ENCODE measurements around the gene RFTN2. TPM values are rescaled to one million over a fixed set of nuclear protein-coding genes. Genes with fewer than 3 reads are reported as not detected.

Gene RFTN2
- total RNA-seq, 1 donor from 2014 or later: 9.9 TPM

DNA sequence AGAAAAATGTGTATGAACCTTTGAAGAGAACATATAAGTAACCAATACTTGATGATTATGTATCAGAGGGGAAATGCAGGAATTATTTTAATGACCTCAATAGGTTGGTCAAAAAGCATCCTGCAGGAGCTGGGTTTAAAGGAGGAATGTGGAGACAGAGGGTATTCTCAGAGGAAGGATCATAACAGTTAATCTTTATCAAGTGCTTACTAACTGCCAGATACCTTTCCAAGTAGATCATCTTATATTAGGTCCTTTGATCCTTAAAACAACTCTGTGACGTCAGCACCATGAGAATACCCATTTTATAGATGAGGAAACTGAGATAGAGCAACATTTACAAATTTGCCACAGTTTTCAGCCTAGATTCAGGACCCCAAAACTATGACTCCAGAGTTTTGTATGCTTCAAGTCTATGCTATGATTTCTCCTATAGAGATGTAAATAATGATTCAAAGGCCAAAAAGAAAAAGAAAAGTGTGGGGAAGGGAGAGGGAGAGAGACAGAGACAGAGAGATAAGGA lies 3.0 kb downstream of the RFTN2 start:
- no peak for DNase-seq (ENCODE audit: low spot score in 2 of 2, unreplicated experiment in 2 of 2)
- TF ChIP-seq, protein P1, sequence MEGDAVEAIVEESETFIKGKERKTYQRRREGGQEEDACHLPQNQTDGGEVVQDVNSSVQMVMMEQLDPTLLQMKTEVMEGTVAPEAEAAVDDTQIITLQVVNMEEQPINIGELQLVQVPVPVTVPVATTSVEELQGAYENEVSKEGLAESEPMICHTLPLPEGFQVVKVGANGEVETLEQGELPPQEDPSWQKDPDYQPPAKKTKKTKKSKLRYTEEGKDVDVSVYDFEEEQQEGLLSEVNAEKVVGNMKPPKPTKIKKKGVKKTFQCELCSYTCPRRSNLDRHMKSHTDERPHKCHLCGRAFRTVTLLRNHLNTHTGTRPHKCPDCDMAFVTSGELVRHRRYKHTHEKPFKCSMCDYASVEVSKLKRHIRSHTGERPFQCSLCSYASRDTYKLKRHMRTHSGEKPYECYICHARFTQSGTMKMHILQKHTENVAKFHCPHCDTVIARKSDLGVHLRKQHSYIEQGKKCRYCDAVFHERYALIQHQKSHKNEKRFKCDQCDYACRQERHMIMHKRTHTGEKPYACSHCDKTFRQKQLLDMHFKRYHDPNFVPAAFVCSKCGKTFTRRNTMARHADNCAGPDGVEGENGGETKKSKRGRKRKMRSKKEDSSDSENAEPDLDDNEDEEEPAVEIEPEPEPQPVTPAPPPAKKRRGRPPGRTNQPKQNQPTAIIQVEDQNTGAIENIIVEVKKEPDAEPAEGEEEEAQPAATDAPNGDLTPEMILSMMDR (IDR thresholded peaks at IDR 0.05; ENCODE audit: unreplicated experiment): no peak
- no peaks in the 10 kb centered on the region for H3K27me3 Mint-ChIP-seq (ENCODE audit: low read depth)
- H3K27ac Mint-ChIP-seq: no peak overlapping the region
- H3K4me1 Mint-ChIP-seq: peaks cover 6% of the 10 kb centered on the region
- peaks cover 1% of the 10 kb centered on the region for H3K36me3 Mint-ChIP-seq
- peaks cover 4% of the 10 kb centered on the region for H3K9me3 Mint-ChIP-seq
- H3K4me3 Mint-ChIP-seq: no peak overlapping the region

DNA sequence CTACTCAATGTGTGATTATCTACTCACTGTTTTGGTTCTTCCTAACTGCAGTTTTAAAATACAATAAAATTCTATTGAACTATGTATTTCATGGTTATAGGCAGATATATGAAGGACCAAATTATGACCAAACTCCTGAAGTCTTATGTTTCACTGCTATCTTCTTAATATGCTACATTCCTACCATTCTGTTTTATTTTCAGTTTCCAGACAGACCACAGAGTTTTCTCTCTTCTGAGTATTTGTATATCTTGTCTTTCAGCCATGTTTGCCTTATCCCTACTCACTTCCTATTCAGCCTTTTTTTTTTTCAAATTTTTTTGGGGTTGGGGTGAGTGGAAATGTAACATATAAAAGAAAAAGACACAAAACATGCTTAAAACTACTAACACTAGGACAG lies 6.3 kb downstream of the RFTN2 start:
- Mint-ChIP-seq H3K4me3 (no peak overlapping the region), H3K36me3 (peaks cover 17% of the 10 kb centered on the region), H3K27ac (no peak overlapping the region), H3K27me3 (ENCODE audit: low read depth) (no peaks in the 10 kb centered on the region), H3K9me3 (peaks cover 25% of the 10 kb centered on the region), H3K4me1 (no peaks in the 10 kb centered on the region)
- no peak for DNase-seq (ENCODE audit: low spot score in 2 of 2, unreplicated experiment in 2 of 2)
- TF ChIP-seq, protein P1 (IDR thresholded peaks at IDR 0.05; ENCODE audit: unreplicated experiment): no peak

DNA sequence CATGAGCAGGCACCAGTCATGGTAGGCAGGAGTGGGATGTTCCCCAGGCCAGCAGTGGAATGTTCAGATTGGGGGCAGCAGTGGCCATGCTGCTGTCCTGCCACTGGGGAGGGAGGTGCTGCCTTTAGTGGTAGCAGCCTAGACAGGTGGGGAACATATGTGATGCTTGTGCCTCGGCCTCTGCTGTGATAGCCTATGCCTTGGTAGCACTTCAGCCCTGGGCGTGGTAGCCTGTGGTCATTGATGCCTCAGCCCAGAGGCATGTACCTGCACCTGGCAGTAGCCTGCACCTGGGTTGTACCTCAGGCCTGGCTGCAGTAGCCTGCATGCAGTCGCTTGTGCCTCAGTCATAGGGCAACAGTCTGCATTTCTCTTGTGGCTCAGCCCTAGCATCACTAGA lies 7.1 kb downstream of the RFTN2 start:
- peaks cover 28% of the 10 kb centered on the region for H3K9me3 Mint-ChIP-seq
- H3K4me1 Mint-ChIP-seq: no peaks in the 10 kb centered on the region
- no peak for DNase-seq (ENCODE audit: low spot score in 2 of 2, unreplicated experiment in 2 of 2)
- H3K27ac Mint-ChIP-seq: no peak overlapping the region
- no peaks in the 10 kb centered on the region for H3K27me3 Mint-ChIP-seq (ENCODE audit: low read depth)
- H3K4me3 Mint-ChIP-seq: no peak overlapping the region
- H3K36me3 Mint-ChIP-seq: peaks cover 17% of the 10 kb centered on the region
- TF ChIP-seq, protein P1 (IDR thresholded peaks at IDR 0.05; ENCODE audit: unreplicated experiment): no peak

DNA sequence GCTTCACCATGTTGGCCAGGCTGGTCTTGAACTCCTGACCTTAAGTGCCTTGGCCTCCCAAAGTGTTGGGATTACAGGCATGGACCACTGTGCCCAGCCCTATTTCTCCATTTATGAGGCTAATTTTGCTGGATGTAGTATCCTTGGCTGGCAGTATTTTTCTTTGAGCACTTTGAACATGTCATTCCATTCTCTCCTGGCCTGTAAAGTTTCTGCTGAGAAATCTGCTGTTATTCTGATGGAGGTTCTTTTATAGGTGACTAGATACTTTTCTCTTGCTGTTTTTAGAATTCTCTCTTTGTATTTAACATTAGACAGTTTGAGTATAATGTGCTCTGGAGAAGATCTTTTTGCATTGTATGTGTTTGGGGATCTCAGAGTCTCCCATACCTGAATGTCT lies 9.1 kb downstream of the RFTN2 start:
- H3K27me3 Mint-ChIP-seq (ENCODE audit: low read depth): no peaks in the 10 kb centered on the region
- H3K4me1 Mint-ChIP-seq: no peaks in the 10 kb centered on the region
- TF ChIP-seq, protein P1 (IDR thresholded peaks at IDR 0.05; ENCODE audit: unreplicated experiment): no peak
- no peak for DNase-seq (ENCODE audit: low spot score in 2 of 2, unreplicated experiment in 2 of 2)
- no peak overlapping the region for H3K27ac Mint-ChIP-seq
- peaks cover 28% of the 10 kb centered on the region for H3K9me3 Mint-ChIP-seq
- H3K4me3 Mint-ChIP-seq: no peak overlapping the region
- H3K36me3 Mint-ChIP-seq: peaks cover 17% of the 10 kb centered on the region

DNA sequence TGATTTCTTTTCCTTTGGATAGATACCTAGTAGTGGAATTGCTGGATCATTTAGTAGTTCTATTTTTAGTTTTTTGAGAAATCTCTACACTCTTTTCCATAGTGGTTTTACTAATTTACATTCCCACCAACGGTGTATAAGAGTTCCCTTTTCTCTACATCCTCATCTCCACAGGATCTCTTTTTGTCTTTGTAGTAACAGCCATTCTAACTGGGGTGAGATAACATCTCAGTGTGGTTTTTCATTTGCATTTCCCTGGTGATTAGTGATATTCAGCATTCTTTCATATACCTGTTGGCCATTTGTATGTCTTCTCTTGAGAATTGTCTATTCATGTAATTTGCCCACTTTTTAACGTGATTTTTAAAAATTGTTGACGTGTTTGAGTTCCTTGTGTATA lies 13.8 kb downstream of the RFTN2 start:
- no peak overlapping the region for H3K27ac Mint-ChIP-seq
- peaks cover 12% of the 10 kb centered on the region for H3K36me3 Mint-ChIP-seq
- H3K9me3 Mint-ChIP-seq: peaks cover 20% of the 10 kb centered on the region
- no peak for DNase-seq (ENCODE audit: low spot score in 2 of 2, unreplicated experiment in 2 of 2)
- H3K27me3 Mint-ChIP-seq (ENCODE audit: low read depth): no peaks in the 10 kb centered on the region
- H3K4me3 Mint-ChIP-seq: no peak overlapping the region
- H3K4me1 Mint-ChIP-seq: no peaks in the 10 kb centered on the region
- TF ChIP-seq, protein P1 (IDR thresholded peaks at IDR 0.05; ENCODE audit: unreplicated experiment): no peak

DNA sequence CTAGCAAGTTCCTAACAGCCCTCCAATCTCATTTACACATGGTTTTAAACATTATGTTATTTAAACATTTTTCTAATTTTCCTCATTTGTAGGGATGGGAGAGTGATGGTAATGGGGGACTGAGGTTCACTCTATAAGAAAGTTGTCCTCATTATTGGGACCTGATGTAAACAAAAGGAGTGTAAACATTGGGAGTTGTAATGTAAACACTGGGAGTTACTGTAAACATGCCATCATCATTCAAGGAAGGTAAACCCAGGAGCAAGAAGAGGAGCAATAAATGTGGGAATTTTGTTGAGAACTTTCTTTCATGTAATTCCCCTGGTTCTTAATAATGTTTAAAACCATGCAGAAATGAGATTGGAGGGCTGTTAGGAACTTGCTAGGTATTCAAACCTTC lies 17.8 kb downstream of the RFTN2 start:
- Mint-ChIP-seq H3K27ac (no peak overlapping the region), H3K9me3 (no peaks in the 10 kb centered on the region), H3K4me3 (no peak overlapping the region), H3K27me3 (ENCODE audit: low read depth) (no peaks in the 10 kb centered on the region), H3K4me1 (no peaks in the 10 kb centered on the region), H3K36me3 (no peaks in the 10 kb centered on the region)
- TF ChIP-seq, protein P1 (IDR thresholded peaks at IDR 0.05; ENCODE audit: unreplicated experiment): no peak
- no peak for DNase-seq (ENCODE audit: low spot score in 2 of 2, unreplicated experiment in 2 of 2)
